SHP77 (cell line): ENCODE measurements around the gene CDH9.
A peak's percentile ranks its signal among the peaks of the same experiment; 100 is the strongest.

ENCODE experiments used
- DNase-seq, 2 experiments: peaks; one replicate each; lab custom pipeline; 2025; lab: John Stamatoyannopoulos, UW

The CDH9 gene

GRCh38 chr5:27038476-27038875 is at the start of gene CDH9:
CDH9 (minus strand) TSS chr5:27038586; CDS start chr5:26988333, 50,253 bp downstream.
- DNase-seq: no peak

GRCh38 chr5:27087747-27088146 is 49.4 kb upstream of the CDH9 start:
- DNase-seq: no peak

DNA sequence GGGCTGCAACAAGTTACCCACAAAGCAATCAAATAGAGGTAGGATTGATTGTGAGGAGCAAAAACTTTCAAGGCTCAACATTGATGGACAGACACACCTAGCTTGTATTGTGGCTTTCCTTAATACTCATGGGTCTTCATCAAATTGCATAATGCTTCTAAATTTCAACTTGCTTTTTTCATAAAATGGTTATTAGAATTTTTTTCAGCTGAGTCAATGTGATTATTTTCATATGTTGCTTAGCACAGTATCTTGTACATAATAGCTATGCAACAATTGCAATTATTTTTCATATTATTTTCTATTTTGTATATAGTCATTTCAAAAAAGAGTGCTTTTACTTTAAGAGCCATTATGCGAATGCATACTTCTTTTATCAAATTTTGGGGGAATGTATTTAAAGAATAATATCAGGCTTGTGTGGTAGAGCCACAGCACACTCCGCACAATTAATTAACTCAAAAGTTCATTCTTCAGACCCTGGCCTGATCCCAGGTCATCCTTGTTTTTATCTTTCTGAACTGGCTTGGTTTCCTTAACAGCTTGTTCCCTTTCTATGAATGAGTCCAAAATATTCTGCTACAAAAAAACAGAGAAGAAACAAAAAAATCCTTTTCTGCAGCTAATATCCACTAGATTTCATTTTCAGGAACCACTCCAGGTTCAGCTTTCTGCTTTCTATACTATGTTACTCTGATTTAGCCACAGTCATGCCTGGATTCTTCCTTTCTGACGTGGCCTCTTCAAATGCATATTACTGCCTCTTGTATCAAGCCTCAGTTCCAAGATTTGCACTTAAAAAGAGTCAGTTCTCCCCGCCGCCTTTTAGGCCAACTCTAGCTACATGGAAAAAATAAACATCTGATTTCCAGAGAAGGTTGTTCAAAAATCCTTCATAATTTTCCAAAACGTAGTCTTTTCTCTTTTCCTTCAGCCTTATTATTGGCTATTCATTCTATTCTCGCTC is 45.3 kb upstream of the CDH9 start:
- DNase-seq: no peak

- DNase-seq: no peak
These were observed 41.8 kb upstream of the CDH9 start for GRCh38 chr5:27080147-27080546.

DNA sequence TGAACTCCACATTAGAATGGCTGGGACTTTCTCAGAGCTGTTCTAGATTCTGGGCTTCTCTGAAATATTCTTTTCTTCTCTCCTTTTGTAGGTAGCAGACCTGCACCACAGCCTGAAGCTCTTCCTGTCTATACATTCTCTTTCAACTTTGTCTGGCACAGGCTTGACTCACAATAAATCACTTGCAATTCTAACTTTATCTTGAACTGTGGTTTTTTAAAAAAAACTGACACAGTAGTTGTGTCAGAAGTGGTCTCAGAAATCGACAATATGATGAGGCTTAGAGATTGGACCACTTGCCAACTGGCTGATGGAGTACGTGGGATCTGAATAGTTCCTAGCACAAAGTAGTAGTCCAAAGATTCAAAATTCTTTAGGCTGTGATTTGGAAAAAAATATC is 24.1 kb upstream of the CDH9 start:
- DNase-seq: no peak

DNA sequence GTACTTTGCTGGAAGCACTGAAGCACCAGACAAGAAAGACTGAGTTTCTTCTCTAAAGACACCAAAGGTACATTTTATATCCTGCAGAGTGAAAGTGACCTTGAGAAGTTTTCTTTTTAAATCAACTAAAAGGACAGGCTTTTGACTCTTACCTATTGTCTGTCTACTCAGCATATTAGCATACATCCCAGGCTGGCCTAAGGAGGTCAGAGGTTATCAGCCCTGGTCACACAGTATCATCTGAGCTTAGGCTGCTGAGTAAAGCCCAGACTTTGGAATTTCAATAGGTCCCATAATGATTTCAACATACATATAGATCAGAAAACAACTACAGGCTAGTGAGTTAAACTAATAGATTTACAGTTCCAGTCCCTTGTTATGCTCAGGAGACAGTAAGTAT is 10.1 kb upstream of the CDH9 start:
- DNase-seq: no peak

- DNase-seq: no peak
These were observed 3.0 kb upstream of the CDH9 start for GRCh38 chr5:27041372-27041771.

DNA sequence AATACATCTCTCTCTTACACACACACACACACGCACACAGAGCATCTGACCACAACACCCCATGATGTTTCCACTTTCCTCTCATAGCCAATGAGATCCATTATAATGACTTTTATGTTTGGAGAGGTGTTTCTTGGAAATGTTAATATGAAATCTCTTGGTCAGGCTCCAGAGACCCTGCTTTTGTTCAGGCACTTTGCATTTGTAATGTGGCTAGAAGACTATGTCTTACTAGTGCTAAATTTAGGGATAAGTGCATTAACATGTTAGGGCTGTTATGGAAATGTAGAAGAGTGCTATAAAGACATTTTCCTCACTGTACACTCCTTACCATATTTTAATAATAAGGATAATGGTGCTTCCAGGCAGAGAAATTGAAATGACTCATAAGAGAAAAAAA is 3.8 kb downstream of the CDH9 start:
- DNase-seq: no peak

DNA sequence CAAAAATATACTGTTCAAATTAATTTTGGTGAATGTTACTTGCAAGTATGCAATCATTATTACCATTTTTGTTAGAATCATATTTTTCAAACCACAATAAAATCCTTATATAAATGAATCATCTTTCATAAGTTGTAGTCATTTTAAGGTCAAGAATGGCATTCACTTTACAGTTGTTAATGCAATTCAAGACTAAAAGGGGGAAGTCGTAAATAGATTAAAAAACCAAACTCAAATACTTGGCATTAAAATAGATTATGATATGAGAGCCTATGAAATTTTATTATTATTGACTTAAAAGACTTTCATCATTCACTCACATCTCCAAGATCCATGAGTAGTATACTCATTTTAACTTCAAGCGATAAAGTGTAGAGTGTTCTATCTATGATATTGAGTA is 11.6 kb downstream of the CDH9 start:
- DNase-seq: no peak

- DNase-seq: no peak
These were observed 12.3 kb downstream of the CDH9 start for GRCh38 chr5:27026063-27026462.

GRCh38 chr5:27021471-27021870 is 16.9 kb downstream of the CDH9 start:
- DNase-seq: no peak

GRCh38 chr5:27020973-27021372 is 17.4 kb downstream of the CDH9 start:
- peak; percentile 23 to 52 for DNase-seq

GRCh38 chr5:27015758-27016157 is 22.6 kb downstream of the CDH9 start:
- DNase-seq: peak; percentile 72 to 79

DNA sequence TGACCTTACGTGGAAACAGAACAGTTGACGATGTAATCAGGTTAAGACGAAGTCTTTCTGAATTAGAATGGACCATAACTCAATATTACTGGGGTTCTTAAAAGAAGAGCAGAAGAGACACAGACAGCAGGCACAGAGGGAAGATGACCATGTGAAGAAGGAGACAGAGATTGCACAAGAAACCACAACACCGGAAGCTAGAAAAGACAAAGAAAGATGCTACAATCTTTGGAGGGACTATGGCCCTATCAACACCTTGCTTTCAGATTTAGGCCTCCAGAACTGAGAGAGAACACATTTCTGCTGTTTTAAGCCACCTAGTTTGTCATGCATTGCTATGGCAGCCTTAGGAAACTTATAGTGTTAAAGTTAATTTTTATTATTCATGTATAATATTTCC is 27.1 kb downstream of the CDH9 start:
- no peak for DNase-seq

DNA sequence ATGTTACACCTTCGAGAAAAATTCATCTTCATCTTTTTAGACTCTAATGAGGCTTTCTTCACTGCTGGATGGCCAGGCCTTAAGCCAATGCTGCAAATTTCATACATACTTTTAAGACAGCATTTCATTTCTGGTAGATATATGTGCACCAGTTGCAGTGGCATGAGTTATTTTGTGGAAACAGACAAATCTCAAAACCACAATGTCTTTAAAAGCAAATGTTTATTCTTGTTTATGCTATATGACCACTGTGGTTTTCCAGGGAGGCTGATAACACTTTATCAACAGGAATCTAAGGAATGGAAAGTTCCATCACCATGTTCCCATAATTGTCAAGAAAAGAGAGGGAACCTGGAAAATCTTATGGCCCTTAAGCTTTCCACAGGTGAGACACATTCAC is 27.7 kb downstream of the CDH9 start:
- no peak for DNase-seq

DNA sequence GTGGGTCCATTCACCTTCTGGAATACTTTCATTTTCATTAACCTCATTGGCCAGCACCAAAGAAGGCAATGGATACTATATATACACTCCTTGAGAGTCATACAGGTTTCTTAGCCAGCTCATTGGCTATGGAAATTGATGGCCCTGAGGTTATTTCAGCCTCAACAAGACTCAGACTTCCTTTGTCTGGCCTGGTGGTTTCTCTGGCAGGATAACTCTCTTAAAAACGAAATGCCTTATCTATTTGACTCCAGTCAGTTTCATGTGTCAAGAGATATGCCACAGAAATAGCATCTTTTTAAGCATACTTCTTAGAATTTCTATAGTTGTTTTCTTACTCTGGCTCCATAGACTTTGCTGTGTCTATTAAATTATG is 28.9 kb downstream of the CDH9 start:
- no peak for DNase-seq

- no peak for DNase-seq
These were observed 29.5 kb downstream of the CDH9 start for GRCh38 chr5:27008604-27009539.

- DNase-seq: no peak
These were observed 31.3 kb downstream of the CDH9 start for GRCh38 chr5:27007121-27007520.

DNA sequence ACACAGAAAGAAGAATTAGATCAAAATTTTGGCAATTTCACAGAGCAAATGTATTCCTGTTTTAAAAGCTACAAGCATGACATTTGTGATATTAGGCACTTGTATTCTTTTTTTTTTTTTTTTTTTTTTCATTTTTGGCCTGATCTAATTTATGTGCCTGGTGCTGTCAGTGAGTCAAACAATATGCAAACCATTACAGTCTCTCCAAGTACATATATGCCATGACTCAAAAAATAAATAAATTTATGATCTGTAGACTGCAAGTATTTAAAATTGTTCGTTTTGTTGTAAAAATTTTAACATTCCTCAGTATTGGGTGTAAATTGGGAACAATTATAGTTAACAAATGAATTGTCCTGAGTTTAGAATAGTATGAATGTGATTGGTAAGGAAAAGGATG is 51.4 kb downstream of the CDH9 start:
- DNase-seq: no peak

- no peak for DNase-seq
These were observed 56.6 kb downstream of the CDH9 start for GRCh38 chr5:26981750-26982149.

DNA sequence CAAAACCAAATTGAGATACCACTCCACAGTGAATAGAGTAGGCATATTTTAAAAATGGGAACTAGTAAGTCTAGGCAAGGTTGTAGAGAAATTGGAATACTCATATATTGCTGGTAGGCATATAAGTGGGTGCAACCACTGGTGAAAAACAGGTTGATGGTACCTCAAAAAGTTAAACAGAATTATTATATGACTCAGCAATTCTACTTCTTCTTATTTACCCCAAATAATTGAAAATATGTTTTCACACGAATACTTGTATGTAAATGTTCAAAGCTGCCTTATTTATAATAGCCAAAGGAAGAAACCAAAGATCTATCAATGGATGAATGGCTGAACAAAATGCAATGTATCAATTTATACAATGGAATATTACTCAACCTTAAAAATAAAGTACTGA is 79.1 kb downstream of the CDH9 start:
- DNase-seq: no peak

GRCh38 chr5:26955161-26955560 is 83.2 kb downstream of the CDH9 start:
- no peak for DNase-seq

- no peak for DNase-seq
These were observed 89.5 kb downstream of the CDH9 start for GRCh38 chr5:26948921-26949320.
